Body of pancreas (tissue), 4 donors: ENCODE measurements around the gene CRISP1.

Source experiments
- CTCF ChIP-seq, 7 experiments: fragments of 450-650 bp in 4 of 7; fragments of 200-600 bp in 3 of 7; sonication (generic) in 3 of 7; IDR thresholded peaks; one replicate each; pipeline ENCODE4 v1.5.1; 2016 to 2019; ENCODE audit warnings: antibody characterized with exemption in 7 of 7
- POLR2A ChIP-seq, 3 donors: fragments of 450-650 bp; IDR thresholded peaks; one replicate each; pipeline ENCODE4 v1.6.1; 2016; ENCODE audit warnings: antibody characterized with exemption in 3 of 3, mild to moderate bottlenecking in 2 of 3

- TF ChIP-seq CTCF (IDR thresholded peaks at IDR 0.05) = no peak
- no peak for TF ChIP-seq POLR2A (IDR thresholded peaks at IDR 0.05)
Measured at GRCh38 chr6:49839162-49839561, 27.2 kb downstream of the CRISP1 start.
